A549 (cell line): ENCODE results near the gene DLG4. TPM values are rescaled to one million over a fixed set of nuclear protein-coding genes. Genes with fewer than 3 reads are reported as not detected.
"Not testable (repeated sequence)": the region's sequence is repeated elsewhere in the genome, so short reads cannot be mapped to it uniquely, and the experiment has no call there.

Source experiments
- ATAC-seq, 2 experiments: fragments of 200-7000 bp in 1 of 2; fragments of >200 bp in 1 of 2; cut with Nextera tagmentation in 1 of 2; cut with Tn5 transposase in 1 of 2; 3 replicates each; pipeline versions ENCODE4 v1.8.0 to v1.9.1; 2018 to 2020; ENCODE audit warnings: mild to moderate bottlenecking in 1 of 2, moderate library complexity in 1 of 2
- CTCF ChIA-PET: fragments of 300-600 bp; sonication (Branson Sonifier 250); formaldehyde crosslinking; extraction: SDS; loops from one replicate; lab custom pipeline; 2021; ENCODE audit warnings: antibody characterized with exemption, inconsistent platforms; lab: Yijun Ruan, JAX
- POLR2A ChIA-PET: fragments of 350-600 bp; formaldehyde crosslinking; extraction: SDS; loops from one replicate; lab custom pipeline; 2021; ENCODE audit warnings: antibody characterized with exemption, inconsistent platforms; lab: Yijun Ruan, JAX
- DNase-seq, 2 experiments: peaks; one replicate each; pipeline versions ENCODE4 v3.0.0 to v3.0.0-alpha.2; 2011 to 2016; ENCODE audit warnings: low read depth in 1 of 2, low spot score in 1 of 2
- FAIRE-seq: peaks from 2 replicates; lab custom pipeline; 2011; peaks lifted over from hg19 to GRCh38; lab: Jason Lieb, UNC
- H3K27ac ChIP-seq, 2 experiments: fragments of >200 bp; sonication (Bioruptor Twin); formaldehyde crosslinking; 3 replicates each; pipeline ENCODE4 v1.5.1; 2016 to 2017
- H3K4me1 ChIP-seq: fragments of >200 bp; sonication (Bioruptor Twin); formaldehyde crosslinking; 3 replicates; pipeline ENCODE4 v1.6.1; 2016
- H3K4me2 ChIP-seq: fragments of >200 bp; sonication (Bioruptor Twin); formaldehyde crosslinking; 3 replicates; pipeline ENCODE4 v1.6.1; 2016
- H3K4me3 ChIP-seq: fragments of >200 bp; sonication (Bioruptor Twin); formaldehyde crosslinking; 3 replicates; pipeline ENCODE4 v1.5.1; 2016
- H3K9me3 ChIP-seq: fragments of >200 bp; sonication (Bioruptor Twin); formaldehyde crosslinking; 3 replicates; pipeline ENCODE4 v1.6.1; 2016
- BHLHE40 ChIP-seq: IDR thresholded peaks from 2 replicates; pipeline ENCODE4 v1.6.1; 2012; ENCODE audit warnings: low read depth, low read length, inconsistent platforms
- CEBPB ChIP-seq, 2 experiments: fragments of >200 bp in 1 of 2; sonication (Bioruptor Twin) in 1 of 2; formaldehyde crosslinking in 1 of 2; IDR thresholded peaks; 2 replicates each; pipeline ENCODE4 v1.6.1; 2012 to 2016
- CHD4 ChIP-seq: fragments of 200-600 bp; sonication (generic); IDR thresholded peaks from 2 replicates; pipeline ENCODE4 v1.6.1; 2016; ENCODE audit warnings: antibody characterized with exemption, mild to moderate bottlenecking, borderline replicate concordance
- CTCF ChIP-seq: fragments of >200 bp; sonication (Bioruptor Twin); formaldehyde crosslinking; IDR thresholded peaks from 3 replicates; pipeline ENCODE4 v1.5.1; 2016
- E2F6 ChIP-seq: IDR thresholded peaks from 2 replicates; pipeline ENCODE4 v1.6.1; 2012; ENCODE audit warnings: low read depth, borderline replicate concordance
- EHF ChIP-seq: fragments of 250-450 bp; sonication (Bioruptor Pico); IDR thresholded peaks from 2 replicates; pipeline ENCODE4 v1.5.0; 2020; ENCODE audit warnings: mild to moderate bottlenecking
- FOSB ChIP-seq: fragments of 250-450 bp; sonication (Bioruptor Pico); IDR thresholded peaks from 2 replicates; pipeline ENCODE4 v1.5.0; 2020; ENCODE audit warnings: mild to moderate bottlenecking, moderate library complexity
- FOXS1 ChIP-seq: fragments of 250-450 bp; sonication (Bioruptor Pico); IDR thresholded peaks from 2 replicates; pipeline ENCODE4 v1.5.0; 2020; ENCODE audit warnings: mild to moderate bottlenecking, moderate library complexity
- HMGXB4 ChIP-seq: fragments of 250-450 bp; sonication (Bioruptor Pico); IDR thresholded peaks from 2 replicates; pipeline ENCODE4 v1.5.0; 2021; ENCODE audit warnings: mild to moderate bottlenecking, moderate library complexity, borderline replicate concordance
- KDM1A ChIP-seq: fragments of 200-600 bp; sonication (generic); IDR thresholded peaks from 2 replicates; pipeline ENCODE4 v1.6.1; 2016; ENCODE audit warnings: low read depth, mild to moderate bottlenecking
- MAFK ChIP-seq: fragments of 450-650 bp; IDR thresholded peaks from 2 replicates; pipeline ENCODE4 v1.6.1; 2014; ENCODE audit not compliant: partially characterized antibody
- MAX ChIP-seq: IDR thresholded peaks from 2 replicates; pipeline ENCODE4 v1.6.1; 2012
- MAZ ChIP-seq: fragments of 150-350 bp; IDR thresholded peaks from 2 replicates; pipeline ENCODE4 v1.6.1; 2014; ENCODE audit warnings: antibody characterized with exemption, low read depth, low read length, borderline replicate concordance
- MYC ChIP-seq: IDR thresholded peaks from 2 replicates; pipeline ENCODE4 v1.6.1; 2012; ENCODE audit warnings: mild to moderate bottlenecking, inconsistent platforms, low read length, improper control_type of control experiment, borderline replicate concordance
- NFE2L2 ChIP-seq: fragments of 150-350 bp; conservative IDR thresholded peaks from 2 replicates; pipeline ENCODE4 v1.6.1; 2014; ENCODE audit warnings: low read length
- NR3C1 ChIP-seq: fragments of >200 bp; sonication (Bioruptor Twin); formaldehyde crosslinking; IDR thresholded peaks from 3 replicates; pipeline ENCODE4 v1.6.1; 2017
- POLR2AphosphoS2 ChIP-seq: conservative IDR thresholded peaks from 2 replicates; pipeline ENCODE4 v1.6.1; 2012; ENCODE audit warnings: low read length, improper control_type of control experiment, inconsistent platforms
- RCOR1 ChIP-seq: fragments of 150-350 bp; IDR thresholded peaks from 2 replicates; pipeline ENCODE4 v1.6.1; 2014; ENCODE audit warnings: antibody characterized with exemption, low read length, low read depth
- RNF2 ChIP-seq: fragments of 200-600 bp; sonication (generic); IDR thresholded peaks from 2 replicates; pipeline ENCODE4 v1.6.1; 2016; ENCODE audit warnings: low read depth, mild to moderate bottlenecking, antibody characterized with exemption, moderate library complexity, borderline replicate concordance
- TFCP2L1 ChIP-seq: fragments of 250-450 bp; sonication (Bioruptor Pico); IDR thresholded peaks from 2 replicates; pipeline ENCODE4 v1.5.0; 2021; ENCODE audit warnings: mild to moderate bottlenecking
- TP53 ChIP-seq: fragments of 250-450 bp; sonication (Bioruptor Pico); IDR thresholded peaks from 2 replicates; pipeline ENCODE4 v1.5.0; 2021; ENCODE audit warnings: mild to moderate bottlenecking, moderate library complexity
- ZFP36 ChIP-seq: fragments of 450-650 bp; IDR thresholded peaks from 2 replicates; pipeline ENCODE4 v1.6.1; 2014; ENCODE audit warnings: borderline replicate concordance; ENCODE audit not compliant: partially characterized antibody
- ZNF302 ChIP-seq: fragments of 250-450 bp; sonication (Bioruptor Pico); IDR thresholded peaks from 2 replicates; pipeline ENCODE4 v1.9.0; 2021; ENCODE audit warnings: inconsistent platforms, mild to moderate bottlenecking, moderate library complexity
- WGBS: methylation state at CpG from one replicate; pipeline ENCODE4 v1.1.6; 2017; ENCODE audit errors: missing lambda C conversion rate; 5-methylcytosine and 5-hydroxymethylcytosine counted together
- polyA plus RNA-seq, 4 experiments: library from polyadenylated mRNA; depleted of rRNA in 3 of 4; stranded (reverse); fragments of >200 nt; fragmentation: RNase III in 1 of 4; extraction: RNeasy Plus Mini Kit Qiagen cat#74134 plus additional on column Dnase treatment in 1 of 4; gene quantifications; 2 replicates in 3 of 4; 3 replicates in 1 of 4; pipeline ENCODE4 v1.2.3, GENCODE V29; 2011 to 2017
- TF ChIP-seq, protein P1 (sequence below): fragments of >200 bp; sonication (Bioruptor Twin); formaldehyde crosslinking; IDR thresholded peaks from 3 replicates; pipeline ENCODE4 v1.6.1; 2016

Gene DLG4
- polyA plus RNA-seq, 2 of the 4 experiments (the other 2 are of a cell fraction) = 8.3 to 21.3 TPM

GRCh38 chr17:7174603-7175326 lies 44.9 kb downstream of the DLG4 start:
- H3K4me1 ChIP-seq = peaks cover 26% of the 10 kb centered on the region
- no peak overlapping the region for H3K4me3 ChIP-seq
- DNase-seq = no peak
- TF ChIP-seq FOSB (CRISPR knock-in tag) (no peak), MAFK (no peak), FOXS1 (no peak), ZNF302 (no peak), EHF (CRISPR knock-in tag) (no peak), TFCP2L1 (CRISPR knock-in tag) (no peak), KDM1A (no peak), MAX (no peak), MYC (no peak), CEBPB (IDR thresholded peaks at IDR 0.05) (no peak), MAZ (no peak), CTCF (no peak), TP53 (no peak), HMGXB4 (CRISPR knock-in tag) (no peak), BHLHE40 (no peak), E2F6 (no peak), CHD4 (no peak)
- TF ChIP-seq, all 56 proteins: peak for 0
- ATAC-seq (no peak), FAIRE-seq (peak; percentile 67)
- ChIA-PET POLR2A (no interaction called here), CTCF (interaction anchor here (1.1 to 1.7 kb wide), 2 partner anchors 38 to 123 kb away, joined by 4 to 12 read pairs; no protein-coding TSS in a partner anchor)
- no peaks in the 10 kb centered on the region for H3K9me3 ChIP-seq
- H3K27ac ChIP-seq = no peak overlapping the region
- WGBS = 68% methylated on average over 7 of the region's 7 CpGs
- no peak overlapping the region for H3K4me2 ChIP-seq

GRCh38 chr17:7173687-7174602 lies 45.7 kb downstream of the DLG4 start:
- DNase-seq (no peak), ATAC-seq (no peak), FAIRE-seq (no peak)
- Histone ChIP-seq H3K4me2 (no peak overlapping the region), H3K27ac (no peak overlapping the region), H3K4me3 (no peak overlapping the region), H3K9me3 (no peaks in the 10 kb centered on the region), H3K4me1 (peaks cover 18% of the 10 kb centered on the region)
- TF ChIP-seq POLR2AphosphoS2 (no peak), RCOR1 (no peak), NFE2L2 (no peak), CHD4 (no peak), MYC (no peak), ZFP36 (no peak), FOXS1 (no peak), RNF2 (no peak), NR3C1 (no peak)
- TF ChIP-seq, protein P1, sequence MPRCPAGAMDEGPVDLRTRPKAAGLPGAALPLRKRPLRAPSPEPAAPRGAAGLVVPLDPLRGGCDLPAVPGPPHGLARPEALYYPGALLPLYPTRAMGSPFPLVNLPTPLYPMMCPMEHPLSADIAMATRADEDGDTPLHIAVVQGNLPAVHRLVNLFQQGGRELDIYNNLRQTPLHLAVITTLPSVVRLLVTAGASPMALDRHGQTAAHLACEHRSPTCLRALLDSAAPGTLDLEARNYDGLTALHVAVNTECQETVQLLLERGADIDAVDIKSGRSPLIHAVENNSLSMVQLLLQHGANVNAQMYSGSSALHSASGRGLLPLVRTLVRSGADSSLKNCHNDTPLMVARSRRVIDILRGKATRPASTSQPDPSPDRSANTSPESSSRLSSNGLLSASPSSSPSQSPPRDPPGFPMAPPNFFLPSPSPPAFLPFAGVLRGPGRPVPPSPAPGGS = no peak
- ChIA-PET POLR2A (interaction anchor here (1.2 kb wide), 1 partner anchor 9 kb away, joined by 4 read pairs; no protein-coding TSS in a partner anchor), CTCF (interaction anchor here (0.6 to 1.7 kb wide), 8 partner anchors 37 to 700 kb away, joined by 3 to 12 read pairs (median 4); no protein-coding TSS in a partner anchor)
- 88% methylated on average over 58 of the region's 69 CpGs for WGBS

DNA sequence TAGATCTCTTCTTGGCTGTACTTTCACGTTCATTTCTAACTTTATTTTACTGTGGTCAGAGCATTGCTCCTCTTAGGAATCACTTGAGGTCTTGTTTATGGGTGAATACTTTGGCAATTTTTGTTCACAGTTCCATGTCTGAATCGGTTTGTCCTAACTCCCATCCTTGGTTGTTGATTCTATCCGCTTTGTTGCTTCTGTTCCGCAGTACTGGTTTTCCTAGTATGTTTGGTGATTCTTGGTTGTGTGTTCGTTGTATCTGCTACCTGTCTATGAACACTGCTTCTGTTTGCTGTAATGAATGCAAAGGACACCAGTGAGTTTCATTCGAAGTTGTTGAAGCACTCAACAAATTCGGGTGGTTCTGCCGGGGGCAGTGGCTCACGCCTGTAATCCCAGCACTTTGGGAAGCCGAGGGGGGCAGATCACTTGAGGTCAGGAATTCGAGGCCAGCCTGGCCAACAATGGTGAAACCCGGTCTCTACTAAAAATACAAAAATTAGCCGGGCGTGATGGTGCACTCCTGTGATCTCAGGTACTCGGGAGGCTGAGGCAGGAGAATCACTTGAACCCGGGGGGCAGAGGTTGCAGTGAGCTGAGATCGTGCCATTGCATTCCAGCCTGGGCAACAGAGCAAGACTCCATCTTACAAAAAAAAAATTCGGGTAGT lies 47.0 kb downstream of the DLG4 start:
- ChIA-PET POLR2A (interaction anchor here (1.2 kb wide), 1 partner anchor 8 kb away, joined by 4 read pairs; no protein-coding TSS in a partner anchor), CTCF (interaction anchor here (0.8 to 1.7 kb wide), 5 partner anchors 121 to 151 kb away, joined by 3 to 12 read pairs (median 3); no protein-coding TSS in a partner anchor)
- not testable (repeated sequence) for DNase-seq, H3K4me1 ChIP-seq, H3K27ac ChIP-seq, ATAC-seq, H3K9me3 ChIP-seq, H3K4me3 ChIP-seq, H3K4me2 ChIP-seq, FAIRE-seq
- WGBS = 73% methylated on average over 18 of the region's 18 CpGs
